Stimulated activated CD4-positive, alpha-beta T cell treated with anti-CD3 and anti-CD28 coated beads, TNF-alpha, amount 100 ng/mL, for 24 hours (primary cell): Measurements from ENCODE around the gene TBCB.
"Not testable (repeated sequence)": the region's sequence is repeated elsewhere in the genome, so short reads cannot be mapped to it uniquely, and the experiment has no call there.

Experiments
- DNase-seq, 3 experiments: peaks; one replicate each; pipeline ENCODE4 v3.0.0-alpha.2; 2020; ENCODE audit warnings: low read depth in 3 of 3

The TBCB gene

DNA sequence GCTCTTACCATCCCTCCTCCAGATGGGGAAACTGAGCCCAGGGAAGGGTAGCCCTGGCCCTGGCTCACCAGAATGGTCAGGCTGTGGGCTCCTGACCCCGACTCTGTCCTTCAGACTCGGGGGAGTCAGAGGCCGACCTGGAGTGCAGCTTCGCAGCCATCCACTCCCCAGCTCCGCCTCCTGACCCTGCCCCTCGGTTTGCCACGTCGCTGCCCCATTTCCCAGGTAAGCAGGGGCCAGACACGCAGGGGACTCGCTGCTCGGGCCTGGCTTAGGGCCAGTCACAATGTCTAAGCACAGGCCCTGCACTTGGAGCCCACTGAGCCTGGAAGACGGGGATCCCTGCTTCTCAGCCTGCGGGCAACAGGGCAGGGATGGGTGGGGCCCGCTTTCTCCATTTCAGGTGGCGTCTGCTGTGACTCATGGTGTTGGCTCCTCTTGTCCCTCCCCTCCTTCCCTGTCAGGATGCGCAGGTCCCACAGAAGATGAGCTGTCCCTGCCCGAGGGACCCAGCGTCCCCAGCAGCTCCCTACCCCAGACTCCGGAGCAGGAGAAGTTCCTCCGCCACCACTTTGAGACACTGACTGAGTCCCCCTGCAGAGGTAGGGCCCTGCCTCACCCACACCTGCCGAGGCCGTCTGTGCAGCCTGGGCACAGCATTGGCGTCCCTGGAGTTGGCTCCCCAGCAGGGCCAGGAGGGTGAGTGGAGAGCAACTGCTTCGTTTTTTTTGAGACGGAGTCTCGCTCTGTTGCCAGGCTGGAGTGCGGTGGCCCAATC, 13.5 kb upstream of the TBCB start:
- no peak for DNase-seq

DNA sequence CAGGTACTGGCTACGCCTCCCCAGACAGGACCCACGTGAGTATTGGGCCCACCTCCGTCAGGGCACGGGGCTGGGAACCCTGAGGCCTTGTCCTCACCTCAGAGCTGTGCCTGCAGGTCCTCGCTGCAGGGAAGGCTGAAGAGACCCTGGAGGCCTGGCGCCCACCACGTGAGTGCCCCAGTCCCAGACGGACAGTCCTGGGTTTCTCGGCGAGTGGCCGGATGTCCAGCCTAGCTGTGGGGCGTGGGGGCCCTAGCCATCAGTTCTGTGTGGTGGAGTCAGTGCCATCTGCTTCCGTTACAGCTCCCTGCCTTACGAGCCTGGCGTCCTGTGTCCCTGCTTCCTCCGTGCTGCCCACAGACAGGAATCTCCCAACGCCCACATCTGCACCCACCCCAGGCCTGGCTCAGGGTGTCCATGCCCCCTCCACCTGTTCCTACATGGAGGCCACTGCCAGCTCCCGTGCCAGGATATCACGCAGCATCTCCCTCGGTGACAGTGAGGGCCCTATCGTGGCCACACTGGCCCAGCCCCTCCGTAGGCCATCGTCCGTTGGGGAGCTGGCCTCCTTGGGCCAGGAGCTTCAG, 12.1 kb upstream of the TBCB start:
- no peak for DNase-seq

DNA sequence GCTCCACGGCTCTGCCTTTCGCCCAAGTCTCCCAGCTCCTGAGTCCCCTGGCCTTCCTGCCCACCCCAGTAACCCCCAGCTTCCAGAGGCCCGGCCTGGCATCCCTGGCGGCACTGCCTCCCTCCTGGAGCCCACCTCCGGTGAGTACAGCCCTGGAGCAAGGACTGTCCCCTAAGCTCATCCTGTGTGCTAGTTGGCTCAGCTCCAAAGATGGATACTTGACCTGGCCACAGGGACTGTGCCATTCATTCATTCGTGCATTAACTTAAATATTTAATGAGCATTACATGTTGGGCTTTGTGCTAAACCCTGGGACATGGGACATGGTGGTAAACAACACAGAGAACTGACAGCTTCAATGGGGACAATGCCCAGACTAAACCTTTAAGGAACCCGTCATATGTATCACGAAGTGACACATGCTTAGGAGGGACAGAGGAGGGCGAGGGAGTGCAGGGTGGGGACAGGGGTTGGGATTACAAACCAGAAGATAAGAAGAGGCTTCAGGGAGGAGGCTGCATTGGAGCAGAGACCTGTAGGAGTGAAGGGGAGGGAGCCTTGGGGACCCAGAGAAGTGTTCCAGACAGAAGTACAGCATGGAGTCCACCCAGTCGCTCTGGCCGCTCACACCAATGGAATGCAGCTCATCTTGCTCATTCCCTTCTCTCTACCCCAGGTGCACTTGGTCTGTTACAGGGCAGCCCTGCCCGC, 11.3 kb upstream of the TBCB start:
- DNase-seq = no peak

DNA sequence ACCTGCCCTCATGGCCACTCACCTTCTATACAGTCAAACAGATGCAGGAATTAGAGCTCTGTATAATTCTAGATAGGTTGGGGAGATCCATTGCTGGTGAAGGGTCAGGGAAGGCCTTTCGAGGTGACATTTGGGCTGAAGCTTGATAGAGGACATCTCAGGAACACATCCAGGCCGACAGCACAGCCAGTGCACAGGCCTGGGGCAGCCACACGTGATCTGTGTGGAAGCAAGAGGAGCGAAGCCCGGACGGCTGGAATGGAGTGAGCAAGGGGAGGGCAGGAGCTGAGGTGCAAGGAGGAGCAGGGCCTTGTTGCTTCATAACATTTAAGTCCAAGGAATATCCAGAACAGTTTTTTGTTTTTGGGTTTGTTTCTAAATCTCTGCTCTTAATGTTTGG, 8.8 kb upstream of the TBCB start:
- no peak for DNase-seq

DNA sequence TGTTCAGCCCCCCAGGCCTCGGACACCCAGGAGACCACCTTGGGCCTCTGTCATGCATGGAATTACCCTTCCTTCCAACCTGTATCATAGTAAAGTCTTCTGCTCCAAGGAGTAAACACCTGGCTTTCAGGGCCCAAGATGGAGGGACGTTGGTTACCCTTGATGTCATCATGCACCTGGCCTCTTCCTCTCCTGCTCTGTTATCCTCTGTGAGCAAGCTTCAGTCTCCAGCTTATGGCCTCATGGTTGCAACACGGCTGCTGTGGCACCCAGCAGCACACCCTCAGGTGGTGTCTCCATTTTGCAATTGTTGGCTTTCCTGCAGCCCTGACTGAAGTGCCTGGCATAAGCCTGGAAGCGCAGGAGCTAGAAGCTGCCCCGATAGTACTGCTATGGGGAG, 8.3 kb upstream of the TBCB start:
- no peak for DNase-seq

DNA sequence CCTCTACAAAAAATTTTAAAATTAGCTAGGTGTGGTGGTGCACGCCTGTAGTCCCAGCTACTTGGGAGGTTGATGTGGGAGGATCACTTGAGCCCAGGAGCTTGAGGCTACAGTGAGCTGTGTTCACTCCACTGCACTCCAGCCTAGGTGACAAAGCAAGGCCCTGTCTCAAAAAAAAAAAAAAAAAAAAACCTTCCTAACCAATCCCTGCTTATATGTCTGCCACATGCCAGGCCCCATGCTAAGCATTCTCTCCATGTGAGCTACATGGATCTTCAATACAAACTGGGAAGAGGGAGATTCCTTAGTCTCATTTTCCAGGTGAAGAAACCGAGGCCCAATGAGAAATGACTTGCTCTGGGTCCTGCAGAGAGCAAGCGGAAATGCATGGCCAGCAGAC, 6.6 kb upstream of the TBCB start:
- no peak for DNase-seq

DNA sequence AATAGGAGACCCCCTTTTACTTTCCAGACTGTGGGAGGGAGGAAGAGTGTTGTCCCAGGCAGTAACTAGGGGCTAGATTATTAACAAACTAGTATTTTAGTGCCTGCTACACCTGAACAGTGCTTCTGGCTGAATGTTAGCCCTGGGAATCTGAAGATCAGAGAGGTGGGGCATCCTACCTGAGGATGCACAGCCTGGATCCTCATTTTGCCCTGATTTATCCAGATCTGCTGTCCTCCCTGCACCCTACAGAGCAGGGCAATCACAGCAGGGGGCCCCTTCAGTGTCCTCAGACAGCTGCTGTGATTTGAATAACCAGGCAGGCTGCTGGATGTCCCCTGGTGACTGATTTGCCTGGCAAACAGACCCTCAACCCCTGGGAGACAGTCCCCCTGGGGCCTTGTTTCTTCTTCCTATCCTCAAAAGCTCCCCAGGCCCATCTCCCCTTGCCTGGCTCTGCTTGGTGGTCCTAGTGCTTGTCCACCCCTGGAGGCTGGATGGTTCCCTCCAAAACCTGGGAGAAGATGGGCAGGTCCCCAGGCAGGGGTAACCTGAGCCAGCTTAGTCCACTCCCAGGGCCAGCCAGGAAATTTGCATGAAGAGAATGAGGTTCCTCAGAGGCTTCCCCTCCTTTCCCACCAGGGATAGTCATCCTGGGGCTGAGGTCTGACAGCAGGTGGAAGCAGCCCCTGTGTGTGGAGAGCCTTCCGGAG, 4.6 kb upstream of the TBCB start, which contains the start of gene OVOL3:
Gene OVOL3 (plus strand): TSS at position 657 of the 713 bp plus-strand sequence. CDS start 60 bp downstream, outside the sequence.
- no peak for DNase-seq

DNA sequence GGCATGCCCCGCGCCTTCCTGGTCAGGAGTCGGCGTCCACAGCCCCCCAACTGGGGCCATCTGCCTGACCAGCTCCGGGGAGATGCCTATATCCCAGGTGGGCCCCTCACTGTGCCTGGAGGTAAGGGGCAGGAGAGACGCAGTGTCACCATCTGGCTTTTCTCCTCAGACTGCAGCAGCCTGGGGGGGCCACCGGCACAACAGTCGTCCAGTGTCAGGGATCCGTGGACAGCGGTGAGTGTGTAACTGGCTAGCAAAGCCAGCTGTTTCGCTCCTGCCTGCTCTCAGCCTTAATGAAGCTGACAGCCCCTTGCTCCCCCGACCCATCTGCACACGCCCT, 4.1 kb upstream of the TBCB start:
- no peak for DNase-seq

DNA sequence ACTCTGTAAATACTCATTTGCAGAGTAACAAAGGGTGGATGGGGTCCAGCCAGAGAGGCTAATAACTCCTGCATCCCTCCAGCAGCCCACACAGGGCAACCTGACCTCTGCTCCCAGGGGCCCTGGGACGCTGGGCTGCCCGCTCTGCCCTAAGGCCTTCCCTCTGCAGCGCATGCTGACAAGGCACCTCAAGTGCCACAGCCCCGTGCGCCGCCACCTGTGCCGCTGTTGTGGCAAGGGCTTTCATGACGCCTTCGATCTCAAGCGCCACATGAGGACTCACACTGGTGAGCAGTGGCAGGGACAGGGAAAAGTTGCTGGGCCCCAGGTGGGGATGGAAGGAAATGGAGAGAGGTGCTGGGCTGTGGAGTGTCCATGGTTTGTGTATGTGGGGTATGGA, 2.6 kb upstream of the TBCB start:
- no peak for DNase-seq

DNA sequence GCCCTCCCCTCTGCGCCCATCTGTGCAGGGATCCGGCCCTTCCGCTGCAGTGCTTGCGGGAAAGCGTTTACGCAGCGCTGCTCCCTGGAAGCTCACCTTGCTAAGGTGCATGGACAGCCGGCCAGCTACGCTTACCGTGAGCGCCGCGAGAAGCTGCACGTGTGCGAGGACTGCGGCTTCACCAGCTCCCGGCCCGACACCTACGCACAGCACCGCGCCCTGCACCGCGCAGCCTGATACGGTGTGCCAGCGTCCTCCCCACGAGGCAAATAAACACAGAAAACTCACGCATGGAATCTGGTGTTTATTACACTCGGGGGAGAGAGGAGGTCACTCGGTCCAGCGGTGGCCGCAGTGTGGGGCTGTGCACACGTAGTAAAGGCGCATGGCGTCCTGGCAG, 1.8 kb upstream of the TBCB start:
- no peak for DNase-seq

DNA sequence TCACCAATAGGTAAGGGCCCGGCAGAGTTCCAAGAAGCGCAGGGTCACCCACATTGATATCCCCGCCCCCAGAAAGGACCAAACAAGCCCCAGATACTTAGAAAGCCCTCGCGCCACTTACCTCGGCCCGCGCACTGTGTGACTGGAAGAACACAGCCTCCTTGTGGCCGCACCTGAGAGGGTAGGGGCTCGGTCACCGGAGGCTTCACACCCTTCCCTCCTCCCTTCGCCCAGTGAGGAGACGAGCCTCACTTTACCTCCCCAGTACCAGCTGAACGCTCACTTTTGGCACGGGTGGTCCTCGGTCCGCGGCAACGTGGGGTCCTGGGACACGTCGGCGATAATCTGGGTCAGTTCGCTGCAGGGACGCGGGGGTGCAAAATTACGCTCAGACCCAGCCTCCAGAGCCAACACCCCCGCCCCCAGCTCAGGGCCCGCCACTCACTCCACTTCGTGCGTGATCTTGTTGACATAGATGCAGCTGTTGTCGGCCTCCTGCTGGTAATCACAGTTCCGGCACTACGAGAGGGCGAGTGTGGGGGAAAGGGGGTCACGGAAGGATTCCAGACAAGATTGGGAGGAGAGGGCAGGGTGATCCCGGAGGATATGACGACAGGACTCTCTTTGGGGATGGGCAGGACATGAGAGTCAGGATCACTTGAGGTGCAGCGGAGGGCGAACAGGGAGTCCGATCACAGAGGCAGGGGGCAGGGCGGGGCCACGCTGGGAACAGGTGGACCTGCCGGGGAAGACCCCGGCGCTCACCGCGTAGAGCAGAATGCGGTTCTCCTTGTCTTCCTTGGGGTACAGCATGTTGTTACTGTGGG, 1.2 kb upstream of the TBCB start:
- DNase-seq = no peak

DNA sequence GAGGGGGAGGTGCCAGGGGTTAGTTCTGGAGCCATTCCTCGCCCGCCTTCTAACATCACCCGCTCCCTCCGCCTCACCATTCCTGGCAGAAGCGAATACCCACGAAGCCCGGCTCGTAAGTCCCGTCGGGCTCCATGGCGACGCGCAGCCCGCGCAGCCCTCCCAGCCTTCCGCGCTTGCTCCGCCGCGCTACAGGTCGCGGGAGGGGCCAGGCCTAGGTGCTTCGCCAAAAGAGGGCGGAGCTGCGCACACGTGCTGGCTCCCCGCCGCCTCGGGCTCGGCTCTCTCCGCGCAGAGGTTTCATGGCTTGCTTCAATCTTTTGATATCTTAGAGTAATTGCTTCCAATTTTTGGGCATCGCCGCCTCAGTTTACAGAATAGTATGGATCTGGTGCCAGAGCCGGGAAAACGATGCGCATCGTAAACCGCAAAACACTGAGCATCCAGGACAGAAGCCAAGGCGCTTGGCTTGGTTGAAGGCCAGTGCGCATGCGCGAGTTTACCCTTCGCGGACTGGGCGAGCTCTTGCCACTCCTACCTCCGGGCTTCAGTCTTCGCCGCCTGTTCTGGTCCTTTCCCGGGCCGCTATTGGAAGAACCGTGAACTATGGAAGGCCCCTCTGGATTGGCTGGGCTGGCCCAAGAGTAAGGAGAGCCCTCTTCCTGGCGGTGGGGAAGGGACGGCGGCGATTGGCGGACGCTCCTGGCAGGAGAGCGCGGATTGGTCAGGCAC, 381 bp upstream of the TBCB start, which contains the start of gene POLR2I:
Gene POLR2I (minus strand): TSS at position 155 of the 732 bp plus-strand sequence. CDS start 19 bp downstream, at position 136.
- DNase-seq = peak; percentile 96 to 98 (median 97)

DNA sequence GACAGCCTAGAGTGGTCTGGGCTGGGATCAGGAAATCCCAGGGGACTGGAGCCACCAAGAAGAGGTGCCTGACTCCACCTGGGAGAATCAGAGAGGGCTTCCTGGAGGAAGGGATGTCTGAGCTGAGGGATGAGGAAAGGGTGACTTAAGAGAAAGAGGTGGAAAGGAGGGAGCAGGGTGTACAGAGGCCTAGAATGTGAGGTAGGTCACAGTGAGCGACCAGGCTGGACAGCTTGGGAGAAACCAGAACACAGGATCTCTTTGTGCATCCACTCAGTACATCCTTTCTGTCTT, 1.0 kb downstream of the TBCB start:
- no peak for DNase-seq

DNA sequence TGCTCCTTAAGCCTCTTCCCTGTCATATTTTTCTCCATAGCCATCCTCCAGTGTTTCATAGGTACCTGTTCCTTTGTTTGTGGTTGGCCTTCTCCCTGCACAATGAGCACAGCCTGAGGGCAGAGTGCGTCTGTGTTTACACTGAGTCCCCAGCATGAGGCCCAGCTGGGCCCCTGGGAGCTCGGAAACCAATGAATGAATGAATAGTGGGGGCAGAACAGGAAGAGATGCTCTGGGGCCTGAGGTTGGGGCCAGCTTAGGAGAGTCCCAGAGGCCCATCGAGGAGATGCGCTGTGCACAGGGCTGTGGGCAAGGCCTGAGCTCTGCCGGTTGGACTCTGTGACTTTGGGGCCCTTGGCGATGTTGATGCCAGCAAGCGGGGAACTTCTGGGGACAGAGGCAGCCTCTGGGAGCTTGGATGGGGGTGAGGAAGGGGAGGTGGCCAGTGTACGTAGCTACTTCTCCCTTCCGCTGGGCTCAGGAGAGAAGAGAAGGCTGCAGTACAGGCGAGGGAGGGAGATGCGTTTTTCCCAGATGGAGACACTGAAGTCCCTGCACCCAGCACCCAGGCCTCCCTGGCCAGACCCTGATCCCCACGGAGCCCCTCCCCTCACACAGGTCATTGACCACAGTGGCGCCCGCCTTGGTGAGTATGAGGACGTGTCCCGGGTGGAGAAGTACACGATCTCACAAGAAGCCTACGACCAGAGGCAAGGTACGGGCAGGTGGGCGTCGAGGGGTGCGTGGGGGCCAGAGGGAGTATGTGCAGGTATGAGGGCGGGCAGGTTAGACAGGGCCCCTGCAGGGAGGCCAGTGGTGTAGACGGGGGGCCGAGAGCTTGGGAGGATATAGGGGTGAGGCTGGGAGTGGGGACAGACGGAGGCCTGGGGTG, 5.1 kb downstream of the TBCB start:
- no peak for DNase-seq

DNA sequence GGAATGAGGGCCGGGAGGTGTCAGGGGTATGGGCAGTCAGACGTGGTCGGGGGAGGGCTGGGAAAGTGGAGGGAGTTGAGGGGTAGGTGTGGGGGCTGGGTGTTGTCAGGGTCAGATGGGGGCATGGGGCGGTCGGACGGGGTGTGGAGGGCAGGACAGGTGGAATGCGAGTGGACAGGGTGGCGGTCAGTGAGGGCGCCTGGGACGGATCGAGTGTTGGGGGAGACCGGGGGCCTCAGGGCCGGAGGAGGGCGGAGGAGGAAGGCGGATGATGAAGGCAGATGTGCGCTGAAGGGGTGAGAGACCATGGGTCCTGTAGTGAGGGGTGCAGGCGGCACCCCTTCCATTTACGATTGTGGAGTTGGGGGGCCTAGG, 5.7 kb downstream of the TBCB start:
- no peak for DNase-seq

DNA sequence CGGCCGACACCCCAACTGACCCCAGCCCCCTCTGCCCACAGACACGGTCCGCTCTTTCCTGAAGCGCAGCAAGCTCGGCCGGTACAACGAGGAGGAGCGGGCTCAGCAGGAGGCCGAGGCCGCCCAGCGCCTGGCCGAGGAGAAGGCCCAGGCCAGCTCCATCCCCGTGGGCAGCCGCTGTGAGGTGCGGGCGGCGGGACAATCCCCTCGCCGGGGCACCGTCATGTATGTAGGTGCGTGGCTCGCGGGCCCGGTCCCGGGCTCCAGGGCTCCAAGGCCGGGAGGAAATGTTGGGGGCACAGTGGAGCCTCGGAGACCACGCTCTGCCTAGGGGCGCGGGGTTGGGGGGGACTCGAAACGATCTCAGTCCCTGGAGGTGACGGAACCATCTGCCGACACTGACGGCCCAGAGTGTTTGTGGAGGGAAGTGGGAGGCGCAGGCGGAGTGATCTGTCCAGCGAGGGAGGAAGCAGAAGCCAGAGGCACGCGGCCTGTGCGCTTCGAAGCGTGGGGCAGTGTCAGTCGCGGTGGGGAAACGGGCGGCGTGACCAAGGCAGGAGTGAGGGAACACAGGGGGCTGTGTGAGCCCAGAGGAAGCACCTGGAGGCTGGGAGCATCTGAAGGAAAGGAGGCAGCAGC, 6.3 kb downstream of the TBCB start:
- no peak for DNase-seq

DNA sequence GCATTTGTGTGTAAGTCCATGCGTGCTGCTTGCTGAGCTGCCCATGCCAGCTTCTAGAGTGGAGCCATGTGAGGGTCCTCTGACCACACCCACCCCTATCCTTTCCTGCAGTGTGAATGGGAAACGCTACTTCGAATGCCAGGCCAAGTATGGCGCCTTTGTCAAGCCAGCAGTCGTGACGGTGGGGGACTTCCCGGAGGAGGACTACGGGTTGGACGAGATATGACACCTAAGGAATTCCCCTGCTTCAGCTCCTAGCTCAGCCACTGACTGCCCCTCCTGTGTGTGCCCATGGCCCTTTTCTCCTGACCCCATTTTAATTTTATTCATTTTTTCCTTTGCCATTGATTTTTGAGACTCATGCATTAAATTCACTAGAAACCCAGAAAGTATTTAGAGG, 10.3 kb downstream of the TBCB start:
- no peak for DNase-seq

DNA sequence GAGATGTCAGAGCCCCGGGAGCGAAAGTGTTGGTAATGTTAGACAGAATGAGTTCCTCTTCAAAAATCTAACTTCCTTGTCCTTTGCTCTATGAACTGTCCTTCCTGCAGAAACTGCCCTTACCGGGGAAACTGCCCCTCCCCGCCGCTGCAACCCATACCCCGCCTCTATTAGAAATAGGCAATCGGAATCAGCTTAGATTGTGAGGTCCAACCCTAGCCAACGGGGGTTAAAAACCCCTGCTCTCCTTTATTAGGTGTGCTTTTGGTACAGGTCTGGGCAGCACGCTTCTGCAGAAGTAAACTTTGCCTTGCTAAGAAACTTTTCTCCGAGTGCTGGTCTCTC, 13.1 kb downstream of the TBCB start:
- no peak for DNase-seq

DNA sequence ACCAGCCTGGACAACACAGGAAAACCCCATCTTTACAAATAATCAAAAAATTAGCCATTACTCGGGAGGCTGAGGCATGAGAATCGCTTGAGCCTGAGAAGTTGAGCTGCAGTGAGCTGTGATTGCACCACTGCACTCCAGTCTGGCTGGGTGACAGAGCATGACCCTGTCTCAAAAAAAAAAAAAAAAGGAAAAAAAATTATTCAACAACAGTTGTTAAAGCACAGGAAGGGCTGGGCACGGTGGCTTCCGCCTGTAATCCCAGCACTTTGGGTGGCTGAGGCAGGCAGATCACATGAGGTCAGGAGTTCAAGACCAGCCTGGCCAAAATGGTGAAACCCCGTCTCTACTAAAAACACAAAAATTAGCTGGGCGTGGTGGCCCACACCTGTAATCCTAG, 16.0 kb downstream of the TBCB start:
- not testable (repeated sequence) for DNase-seq

DNA sequence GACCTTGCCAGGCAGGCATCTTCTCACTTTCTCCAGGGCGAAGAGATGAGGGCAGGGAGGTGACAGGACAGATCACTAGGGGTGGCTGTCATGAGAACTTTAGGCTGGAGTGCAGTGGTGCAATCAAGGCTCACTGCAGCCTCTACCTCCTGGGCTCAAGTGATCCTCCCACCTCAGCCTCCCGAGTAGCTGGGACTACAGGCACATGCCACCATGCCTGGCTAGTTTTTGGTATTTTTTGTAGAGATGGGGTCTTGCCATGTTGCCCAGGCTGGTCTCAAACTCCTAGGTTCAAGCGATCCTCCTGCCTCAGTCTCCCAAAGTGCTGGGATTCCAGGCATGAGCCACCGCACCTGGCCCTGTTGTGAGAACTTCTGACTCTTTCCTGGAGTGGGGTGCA, 19.6 kb downstream of the TBCB start:
- not testable (repeated sequence) for DNase-seq
